K562 (cell line): ENCODE results near the gene SGK1. TPM values are rescaled to one million over a fixed set of nuclear protein-coding genes. Genes with fewer than 3 reads are reported as not detected.

ENCODE experiments used
- ATAC-seq: fragments of 200-7000 bp; cut with Tn5 transposase; 3 replicates; pipeline ENCODE4 v1.9.1; 2020; ENCODE audit warnings: moderate library complexity
- BruUV-seq: library from RNA; stranded (reverse); fragments of 400-500 nt; replicated peaks from 2 replicates; lab custom pipeline; 2021; lab: Mats Ljungman, UMichigan
- CTCF ChIA-PET: fragments of 300-600 bp; formaldehyde crosslinking; extraction: SDS; loops from one replicate; lab custom pipeline; 2021; ENCODE audit warnings: low intra/inter-chr PET ratio; lab: Yijun Ruan, JAX
- POLR2A ChIA-PET: fragments of 300-600, 350-650 bp; sonication (Branson Sonifier 250); formaldehyde crosslinking; extraction: SDS; loops from one replicate; lab custom pipeline; 2021; ENCODE audit warnings: antibody characterized with exemption, inconsistent platforms; lab: Yijun Ruan, JAX
- DNase-seq, 4 experiments: peaks; one replicate each; pipeline versions ENCODE4 v3.0.0 to v3.0.0-alpha.2; 2011 to 2018; ENCODE audit warnings: low spot score in 3 of 4, mixed read lengths in 3 of 4; ENCODE audit errors: extremely low read depth in 1 of 4
- FAIRE-seq: peaks from 2 replicates; lab custom pipeline; 2011; peaks lifted over from hg19 to GRCh38; lab: Jason Lieb, UNC
- H2AFZ ChIP-seq: 2 replicates; pipeline ENCODE4 v1.6.0; 2011; ENCODE audit warnings: low read depth, low read length, control low read depth, inconsistent platforms
- H3K27ac ChIP-seq: fragments of 200-600 bp; 3 replicates; pipeline ENCODE4 v1.8.0; 2011; ENCODE audit warnings: low read depth, mild to moderate bottlenecking, control low read depth, inconsistent platforms, low read length, moderate library complexity, mixed read lengths; ENCODE audit errors: extremely low read depth
- H3K27me3 ChIP-seq, 2 experiments: fragments of 300-600 bp in 1 of 2; 2 replicates in 1 of 2; 3 replicates in 1 of 2; pipeline versions ENCODE4 v1.6.0 to v1.8.0; 2011; ENCODE audit warnings: inconsistent platforms in 2 of 2, low read length in 2 of 2, mild to moderate bottlenecking in 1 of 2, mixed read lengths in 1 of 2, moderate library complexity in 1 of 2; ENCODE audit not compliant: control insufficient read depth in 2 of 2, insufficient read depth in 2 of 2
- H3K36me3 ChIP-seq: fragments of 300-600 bp; 3 replicates; pipeline ENCODE4 v1.8.0; 2011; ENCODE audit warnings: mild to moderate bottlenecking, low read length, inconsistent platforms; ENCODE audit not compliant: control insufficient read depth, insufficient read depth
- H3K4me1 ChIP-seq, 2 experiments: fragments of 200-600 bp in 1 of 2; replicated peaks in 1 of 2; 2 replicates in 1 of 2; 3 replicates in 1 of 2; pipeline versions ENCODE4 v1.5.1 to v1.8.0; 2011; ENCODE audit warnings: inconsistent platforms in 2 of 2, low read length in 2 of 2, mild to moderate bottlenecking in 1 of 2, mixed read lengths in 1 of 2, moderate library complexity in 1 of 2; ENCODE audit not compliant: control insufficient read depth in 2 of 2, insufficient read depth in 2 of 2
- H3K4me2 ChIP-seq: 2 replicates; pipeline ENCODE4 v1.6.1; 2011; ENCODE audit warnings: low read length, control low read depth, inconsistent platforms, mixed read lengths; ENCODE audit not compliant: insufficient read depth
- H3K4me3 ChIP-seq: fragments of 200-600 bp; sonication (generic), shearing (Covaris generic); 2 replicates; pipeline ENCODE4 v1.5.1; 2016; ENCODE audit warnings: control low read depth, inconsistent platforms
- H3K79me2 ChIP-seq: fragments of 200-600 bp; 3 replicates; pipeline ENCODE4 v1.8.0; 2011; ENCODE audit warnings: low read length, inconsistent platforms; ENCODE audit not compliant: control insufficient read depth, insufficient read depth
- H3K9ac ChIP-seq, 2 experiments: 2 replicates each; pipeline versions ENCODE4 v1.6.0 to v1.6.1; 2011; ENCODE audit warnings: low read depth in 2 of 2, low read length in 2 of 2, control low read depth in 1 of 2, inconsistent platforms in 1 of 2, mild to moderate bottlenecking in 1 of 2, mixed read lengths in 1 of 2; ENCODE audit not compliant: insufficient read depth in 1 of 2
- H3K9me1 ChIP-seq: one replicate; pipeline ENCODE4 v1.6.0; 2011; ENCODE audit warnings: inconsistent platforms, mild to moderate bottlenecking, low read length, moderate library complexity; ENCODE audit not compliant: control insufficient read depth, insufficient read depth
- H3K9me3 ChIP-seq: replicated peaks from 2 replicates; pipeline ENCODE4 v1.5.1; 2011; ENCODE audit warnings: low read depth, low read length, inconsistent platforms; ENCODE audit not compliant: control insufficient read depth, insufficient read depth
- H4K20me1 ChIP-seq: replicated peaks from 2 replicates; pipeline ENCODE4 v1.6.1; 2011; ENCODE audit warnings: low read length, inconsistent platforms, mixed read lengths; ENCODE audit not compliant: control insufficient read depth, insufficient read depth
- BHLHE40 ChIP-seq: IDR thresholded peaks from 2 replicates; pipeline ENCODE4 v1.6.1; 2011; ENCODE audit warnings: low read length, improper control_type of control experiment
- CHD2 ChIP-seq: IDR thresholded peaks from 2 replicates; pipeline ENCODE4 v1.6.1; 2011; ENCODE audit warnings: low read depth, low read length
- FOXK2 ChIP-seq, 2 experiments: fragments of 450-650 bp; IDR thresholded peaks in 1 of 2; conservative IDR thresholded peaks in 1 of 2; 2 replicates each; pipeline ENCODE4 v1.6.1; 2016; ENCODE audit warnings: low read depth in 2 of 2, mild to moderate bottlenecking in 1 of 2
- GTF2F1 ChIP-seq: IDR thresholded peaks from 2 replicates; pipeline ENCODE4 v1.6.1; 2011; ENCODE audit warnings: low read depth, low read length, improper control_type of control experiment
- JUND ChIP-seq, 2 experiments: IDR thresholded peaks; 2 replicates in 1 of 2; 3 replicates in 1 of 2; pipeline ENCODE4 v1.6.1; 2011; ENCODE audit warnings: borderline replicate concordance in 2 of 2, low read depth in 2 of 2, low read length in 2 of 2, improper control_type of control experiment in 1 of 2, missing biosample characterization in 1 of 2, missing genetic modification characterization in 1 of 2, missing genetic modification reagents in 1 of 2
- KLF16 ChIP-seq: IDR thresholded peaks from 2 replicates; pipeline ENCODE4 v1.6.1; 2016; ENCODE audit warnings: antibody characterized with exemption
- PBX2 ChIP-seq, 2 experiments: IDR thresholded peaks in 1 of 2; conservative IDR thresholded peaks in 1 of 2; 2 replicates each; pipeline ENCODE4 v1.6.1; 2016; ENCODE audit warnings: low read depth in 2 of 2, mild to moderate bottlenecking in 1 of 2, missing compliant biosample characterization in 1 of 2, missing genetic modification characterization in 1 of 2, moderate library complexity in 1 of 2
- PHF20 ChIP-seq: fragments of 450-650 bp; IDR thresholded peaks from 2 replicates; pipeline ENCODE4 v1.6.1; 2018; ENCODE audit not compliant: partially characterized antibody
- POLR2H ChIP-seq: IDR thresholded peaks from 2 replicates; pipeline ENCODE4 v1.6.1; 2016; ENCODE audit warnings: missing genetic modification characterization, low read depth, mild to moderate bottlenecking, control low read depth, missing compliant biosample characterization, moderate library complexity
- RAD21 ChIP-seq, 2 experiments: fragments of 250-450 bp in 1 of 2; fragments of 450-650 bp in 1 of 2; sonication (Bioruptor Pico) in 1 of 2; formaldehyde crosslinking in 1 of 2; IDR thresholded peaks in 1 of 2; conservative IDR thresholded peaks in 1 of 2; 2 replicates each; pipeline versions ENCODE4 v1.4.0 to v1.8.0; 2020 to 2022; ENCODE audit warnings: mild to moderate bottlenecking in 2 of 2, moderate library complexity in 1 of 2
- WGBS: fragments of 100-300 bp; shearing (Covaris generic); methylation state at CpG from one replicate; pipeline ENCODE4 v1.1.6; 2016; ENCODE audit warnings: low coverage, mixed read lengths; ENCODE audit not compliant: insufficient coverage; ENCODE audit errors: missing lambda C conversion rate; 5-methylcytosine and 5-hydroxymethylcytosine counted together
- in situ Hi-C: fragments of 300-500 bp; cut with MboI; formaldehyde crosslinking; loops from 4 replicates; pipeline ENCODE4 v1.15.0; 2018; ENCODE audit warnings: inconsistent platforms, mixed read lengths
- intact Hi-C: fragments of 100-400 bp; cut with micrococcal nuclease; formaldehyde crosslinking; loops from 2 replicates; pipeline ENCODE4 v1.14.2; 2022
- polyA plus RNA-seq, 8 experiments: library from polyadenylated mRNA; depleted of rRNA in 4 of 8; stranded (reverse) in 5 of 8; unstranded in 3 of 8; fragments of >200 nt; fragmentation: Nextera tagmentation in 2 of 8; fragmentation: Illumina TruSeq in 1 of 8; extraction: Ambion mirVana in 2 of 8; extraction: Trizol in 1 of 8; gene quantifications; 2 replicates each; pipeline versions ENCODE4 v1.2.1 to v1.2.3, GENCODE V29; 2011 to 2014; ENCODE audit warnings: inconsistent platforms in 1 of 8, missing spikeins in 1 of 8
- total RNA-seq, 7 experiments: library from RNA; depleted of rRNA in 6 of 7; stranded (reverse); fragments of >200 nt in 6 of 7; fragmentation: Illumina TruSeq in 2 of 7; extraction: Trizol in 2 of 7; gene quantifications; 2 replicates each; pipeline versions ENCODE4 v1.2.1 to v1.2.3, GENCODE V29; 2011 to 2021; ENCODE audit warnings: low replicate concordance in 1 of 7
- TF ChIP-seq, protein P1 (sequence below): fragments of 250-450 bp; sonication (Bioruptor Pico); IDR thresholded peaks from 2 replicates; pipeline ENCODE4 v1.5.0; 2022; ENCODE audit warnings: mild to moderate bottlenecking

The SGK1 gene
- total and polyA plus RNA-seq, 9 of the 15 experiments (the other 6 are each of a cell fraction or from before 2014, with no cell fraction given), result 3.5 to 7.2 (median 3.9) TPM

GRCh38 chr6:134174672-134175531 lies 143.0 kb downstream of the SGK1 start (continued):
- TF ChIP-seq PBX2 (CRISPR knock-in tag; IDR thresholded peaks at IDR 0.05; ENCODE audit: low read depth) (no peak), PBX2 (tag; conservative IDR thresholded peaks at IDR 0.05; ENCODE audit: low read depth) (no peak), GTF2F1 (peak; percentile 91)

DNA sequence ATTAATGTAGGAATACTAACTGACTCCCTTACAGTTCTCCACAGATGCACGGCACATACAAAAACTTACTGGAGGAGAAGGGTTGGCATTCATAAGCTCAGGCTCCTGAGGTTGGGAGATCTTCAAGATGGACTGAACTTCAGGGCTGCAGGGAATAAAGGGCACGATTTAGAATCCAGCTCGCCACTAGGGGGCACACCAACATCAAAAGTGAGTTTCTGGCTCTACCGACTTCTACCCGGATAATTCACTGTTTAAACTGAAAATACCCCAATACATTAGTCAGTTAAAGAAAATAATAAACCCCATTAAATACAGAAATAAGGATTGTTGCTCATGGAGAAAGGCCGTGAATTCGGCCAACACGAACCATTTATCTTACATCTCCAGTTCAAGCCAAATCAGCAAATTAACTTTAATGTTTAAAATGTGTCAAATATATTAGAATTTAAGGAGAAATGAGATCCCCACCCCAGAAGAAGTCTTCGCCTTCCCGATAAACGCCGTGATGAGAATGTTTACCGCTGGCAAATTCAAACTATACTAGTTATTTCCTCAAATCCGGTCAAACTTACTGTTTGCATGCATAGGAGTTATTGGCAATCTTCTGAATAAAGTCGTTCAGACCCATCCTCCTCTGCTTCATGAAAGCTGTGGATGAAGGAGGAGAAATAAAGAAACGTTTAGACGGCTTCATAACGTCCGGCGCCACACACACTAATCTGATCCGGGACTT lies 143.8 kb downstream of the SGK1 start:
- H2AFZ ChIP-seq, result peak overlapping the region; percentile 92
- intact Hi-C loops (loop anchor here (1.0 to 10.0 kb wide), 6 partner anchors 201 to 1261 kb away; no protein-coding TSS in a partner anchor), in situ Hi-C loops (loop anchor here (5.0 to 25.0 kb wide), 2 partner anchors 648 to 1263 kb away; no protein-coding TSS in a partner anchor)
- FAIRE-seq (peak; percentile 94), DNase-seq (peak; percentile 63 to 89 (median 66)), ATAC-seq (peak; percentile 47)
- BruUV-seq, result TSS peak; percentile 73
- ChIA-PET POLR2A (interaction anchor here (0.6 to 1.6 kb wide), 35 partner anchors 8 to 1230 kb away, joined by 3 to 9 read pairs (median 3); no protein-coding TSS in a partner anchor), CTCF (interaction anchor here (0.6 to 4.1 kb wide), 10 partner anchors 33 to 1265 kb away, joined by 3 to 53 read pairs (median 4); no protein-coding TSS in a partner anchor)
- H3K27ac ChIP-seq, result peak overlapping the region; percentile 69
- peak overlapping the region; percentile 82 for H3K4me2 ChIP-seq
- H4K20me1 ChIP-seq, result no peaks in the 10 kb centered on the region
- H3K9me1 ChIP-seq, result no peaks in the 10 kb centered on the region
- peak overlapping the region; percentile 80 for H3K4me3 ChIP-seq
- WGBS, result under 1% methylated on average over 21 of the region's 21 CpGs
- H3K4me1 ChIP-seq, result peaks cover 9 to 16% of the 10 kb centered on the region in 2 experiments; a peak in 4 of 5 replicates
- peaks cover 5% of the 10 kb centered on the region for H3K79me2 ChIP-seq
- no peaks in the 10 kb centered on the region for H3K27me3 ChIP-seq
- H3K9ac ChIP-seq, result peak overlapping the region; percentile 74 to 90
- H3K9me3 ChIP-seq, result no peaks in the 10 kb centered on the region
- H3K36me3 ChIP-seq, result peaks cover 38% of the 10 kb centered on the region
- TF ChIP-seq POLR2H (tag) (no peak), FOXK2 (conservative IDR thresholded peaks at IDR 0.05 in 1 of 2, IDR thresholded peaks at IDR 0.05 in 1 of 2; ENCODE audit: low read depth in 2 of 2) (peak in 1 of 2 experiments; percentile 93; a peak in 2 of 4 replicates), PHF20 (no peak), BHLHE40 (0 out of 2 replicates have a peak, but pooled peaks have one; percentile 3), KLF16 (0 out of 2 replicates have a peak, but pooled peaks have one; percentile 14), JUND (IDR thresholded peaks at IDR 0.05; ENCODE audit: borderline replicate concordance, low read depth, low read length) (peak; percentile 25; the same call in 1 of the 2 replicates), JUND (tag; IDR thresholded peaks at IDR 0.05; ENCODE audit: borderline replicate concordance, low read depth, low read length) (no peak), CHD2 (0 out of 2 replicates have a peak, but pooled peaks have one; percentile 16), RAD21 (CRISPR knock-in tag; conservative IDR thresholded peaks at IDR 0.05 in 1 of 2, IDR thresholded peaks at IDR 0.05 in 1 of 2) (peak; percentile 94 to 96)
- TF ChIP-seq, protein P1, sequence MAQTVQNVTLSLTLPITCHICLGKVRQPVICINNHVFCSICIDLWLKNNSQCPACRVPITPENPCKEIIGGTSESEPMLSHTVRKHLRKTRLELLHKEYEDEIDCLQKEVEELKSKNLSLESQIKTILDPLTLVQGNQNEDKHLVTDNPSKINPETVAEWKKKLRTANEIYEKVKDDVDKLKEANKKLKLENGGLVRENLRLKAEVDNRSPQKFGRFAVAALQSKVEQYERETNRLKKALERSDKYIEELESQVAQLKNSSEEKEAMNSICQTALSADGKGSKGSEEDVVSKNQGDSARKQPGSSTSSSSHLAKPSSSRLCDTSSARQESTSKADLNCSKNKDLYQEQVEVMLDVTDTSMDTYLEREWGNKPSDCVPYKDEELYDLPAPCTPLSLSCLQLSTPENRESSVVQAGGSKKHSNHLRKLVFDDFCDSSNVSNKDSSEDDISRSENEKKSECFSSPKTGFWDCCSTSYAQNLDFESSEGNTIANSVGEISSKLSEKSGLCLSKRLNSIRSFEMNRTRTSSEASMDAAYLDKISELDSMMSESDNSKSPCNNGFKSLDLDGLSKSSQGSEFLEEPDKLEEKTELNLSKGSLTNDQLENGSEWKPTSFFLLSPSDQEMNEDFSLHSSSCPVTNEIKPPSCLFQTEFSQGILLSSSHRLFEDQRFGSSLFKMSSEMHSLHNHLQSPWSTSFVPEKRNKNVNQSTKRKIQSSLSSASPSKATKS, result no peak
